CD4-positive, alpha-beta T cell treated with Interleukin-4 for 1 hour (primary cell): ENCODE results near the gene MAPK8IP1.

ENCODE experiments used
- DNase-seq, 2 donors: peaks; one replicate each; pipeline ENCODE4 v3.0.0-alpha.2; 2020 to 2022

The MAPK8IP1 gene

GRCh38 chr11:45860764-45861510 is 24.5 kb upstream of the MAPK8IP1 start:
- no peak for DNase-seq

GRCh38 chr11:45864041-45864440 is 21.4 kb upstream of the MAPK8IP1 start:
- DNase-seq, result no peak

- no peak for DNase-seq
Observed at GRCh38 chr11:45869551-45869950, 15.9 kb upstream of the MAPK8IP1 start.

DNA sequence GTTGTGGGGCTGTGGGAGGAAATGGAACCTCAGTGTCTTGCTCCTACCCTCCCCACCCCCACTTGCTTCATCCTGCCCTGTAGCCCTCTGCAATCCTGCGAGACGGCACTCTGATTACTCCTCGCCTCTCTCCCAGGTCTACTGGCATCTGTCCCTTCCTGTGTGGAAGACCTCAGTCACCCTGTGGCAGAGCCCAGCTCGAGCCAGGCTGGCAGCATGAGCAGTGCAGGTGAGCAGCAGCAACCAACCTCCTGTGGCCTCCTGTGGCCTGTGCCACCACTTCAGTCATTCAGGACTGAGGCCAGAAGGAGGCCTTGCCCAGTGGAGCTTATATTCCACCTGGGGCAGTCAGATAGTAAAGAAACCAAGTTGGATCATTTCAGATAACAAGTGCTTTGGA is 14.7 kb upstream of the MAPK8IP1 start:
- DNase-seq, result no peak

DNA sequence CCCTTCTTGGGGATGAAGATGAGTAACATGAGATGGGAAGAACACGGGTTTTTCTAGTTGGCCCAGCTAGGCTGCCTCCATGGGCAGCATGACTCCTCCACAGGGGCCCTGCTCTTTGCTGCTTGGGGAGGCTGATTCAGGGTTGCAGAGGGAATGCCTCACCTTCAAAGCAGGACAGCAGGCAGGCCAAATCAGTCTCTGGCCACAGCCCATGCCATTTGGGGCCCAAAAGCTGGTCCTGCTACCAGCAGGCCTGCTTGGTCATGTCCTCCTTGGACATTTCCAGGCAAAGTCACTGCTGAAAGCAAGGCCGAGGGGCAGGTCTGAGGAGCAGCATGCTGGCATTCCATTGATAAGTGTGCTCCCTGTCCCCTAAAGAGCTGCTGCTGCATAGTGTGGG is 13.8 kb upstream of the MAPK8IP1 start:
- no peak for DNase-seq

- DNase-seq, result peak; percentile 37 to 40
Observed at GRCh38 chr11:45872651-45873356, 12.6 kb upstream of the MAPK8IP1 start.

DNA sequence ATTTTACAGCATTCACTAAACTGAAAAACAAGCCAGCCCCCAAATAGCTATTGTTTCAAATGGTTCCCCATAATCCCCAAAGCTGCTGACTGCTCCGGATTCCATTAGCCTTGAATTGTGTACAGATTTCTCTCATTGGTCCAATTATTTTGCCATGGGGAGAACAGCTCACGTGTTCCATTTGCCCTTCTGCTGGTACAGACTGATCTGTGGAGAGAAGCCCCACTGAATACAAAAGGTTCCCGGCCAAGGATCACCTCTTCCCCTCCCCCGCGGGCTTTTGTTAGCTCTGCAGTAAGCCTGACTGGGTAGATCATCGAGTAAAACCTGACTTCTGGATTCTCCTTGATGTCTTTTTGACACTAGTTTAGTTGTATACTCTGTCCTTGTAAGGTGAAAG is 9.1 kb upstream of the MAPK8IP1 start:
- no peak for DNase-seq

GRCh38 chr11:45877221-45877620 is 8.2 kb upstream of the MAPK8IP1 start:
- no peak for DNase-seq

GRCh38 chr11:45877845-45878244 is 7.6 kb upstream of the MAPK8IP1 start:
- no peak for DNase-seq

DNA sequence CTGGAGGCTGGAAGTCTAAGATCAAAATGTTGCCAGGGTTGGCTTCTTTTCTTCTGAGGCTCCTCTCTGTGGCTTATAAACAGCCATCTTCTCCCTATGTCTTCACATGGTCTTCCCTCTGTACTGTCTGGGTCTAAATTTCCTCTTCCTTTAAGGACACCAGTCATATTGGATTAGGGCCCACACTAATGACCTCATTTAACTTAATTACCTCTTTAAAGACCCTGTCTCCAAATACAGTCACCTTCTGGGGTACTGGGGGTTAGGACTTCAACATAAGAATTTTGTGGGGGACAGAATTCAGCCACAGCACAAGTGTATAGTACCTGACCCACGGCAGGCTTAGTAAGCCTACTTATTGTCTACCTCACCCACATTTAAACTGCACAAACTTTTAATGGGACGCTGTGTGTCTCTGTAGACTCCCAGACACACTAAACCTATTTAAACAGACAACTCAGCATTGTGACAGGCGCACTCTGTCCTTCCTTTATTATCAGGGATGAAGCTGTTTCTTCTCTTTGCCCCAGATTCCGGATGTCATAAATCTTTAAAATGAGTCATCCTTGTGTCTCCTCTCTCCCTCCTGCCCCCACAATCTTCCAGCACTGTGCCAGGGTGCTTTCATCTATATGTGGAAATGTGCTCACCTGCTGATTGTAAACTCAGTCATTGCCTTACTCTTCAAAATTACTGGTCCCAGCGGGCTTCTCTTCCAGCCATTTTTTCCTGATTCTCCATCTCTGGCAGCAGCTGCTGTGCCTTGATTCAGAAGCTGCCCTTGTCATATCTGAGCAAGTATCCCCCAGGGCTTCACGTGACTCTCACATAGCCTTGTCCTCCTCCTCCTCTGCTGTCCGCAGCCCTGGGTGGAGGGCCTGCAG is 5.4 kb upstream of the MAPK8IP1 start:
- no peak for DNase-seq

- no peak for DNase-seq
Observed at GRCh38 chr11:45880772-45881570, 4.5 kb upstream of the MAPK8IP1 start.

- no peak for DNase-seq
Observed at GRCh38 chr11:45881708-45882368, 3.6 kb upstream of the MAPK8IP1 start.

- no peak for DNase-seq
Observed at GRCh38 chr11:45884596-45885185, 760 bp upstream of the MAPK8IP1 start.

- no peak for DNase-seq
Observed at GRCh38 chr11:45885921-45886721, 670 bp downstream of the MAPK8IP1 start.

DNA sequence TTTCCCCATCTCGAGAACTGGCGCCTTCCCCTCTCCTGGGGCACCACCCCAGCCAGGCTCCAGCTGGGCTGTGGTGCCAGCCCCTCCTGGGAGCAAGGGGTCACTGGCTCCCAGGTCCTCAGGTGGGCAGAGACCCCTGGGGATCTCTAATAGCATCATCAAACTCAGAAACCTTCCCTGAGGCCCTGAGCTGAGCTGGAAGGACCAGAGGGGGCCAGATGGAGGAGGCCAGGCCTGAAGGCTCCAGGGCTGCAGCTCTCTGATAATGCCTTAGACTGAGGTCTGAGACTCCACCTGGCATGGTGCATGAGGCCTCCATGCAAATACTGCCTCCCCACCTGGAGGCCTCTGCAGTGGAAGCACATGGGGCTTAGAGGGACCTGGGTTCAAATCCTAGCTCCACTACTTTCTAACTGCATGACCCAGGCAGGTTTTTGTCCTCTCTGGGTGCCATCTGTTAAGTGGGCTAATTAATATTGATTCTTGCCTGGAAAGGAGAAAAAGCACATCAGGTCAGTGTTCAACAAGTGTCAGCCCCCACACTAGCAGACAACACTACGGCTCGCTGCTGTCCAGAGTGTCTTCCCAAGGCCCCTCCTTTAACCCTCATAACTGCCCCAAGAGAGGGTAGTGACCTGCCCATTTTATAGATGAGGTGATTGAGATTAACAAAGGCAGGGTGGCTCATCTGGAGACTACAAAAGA is 1.5 kb downstream of the MAPK8IP1 start:
- no peak for DNase-seq

GRCh38 chr11:45887587-45887986 is 2.1 kb downstream of the MAPK8IP1 start:
- no peak for DNase-seq

DNA sequence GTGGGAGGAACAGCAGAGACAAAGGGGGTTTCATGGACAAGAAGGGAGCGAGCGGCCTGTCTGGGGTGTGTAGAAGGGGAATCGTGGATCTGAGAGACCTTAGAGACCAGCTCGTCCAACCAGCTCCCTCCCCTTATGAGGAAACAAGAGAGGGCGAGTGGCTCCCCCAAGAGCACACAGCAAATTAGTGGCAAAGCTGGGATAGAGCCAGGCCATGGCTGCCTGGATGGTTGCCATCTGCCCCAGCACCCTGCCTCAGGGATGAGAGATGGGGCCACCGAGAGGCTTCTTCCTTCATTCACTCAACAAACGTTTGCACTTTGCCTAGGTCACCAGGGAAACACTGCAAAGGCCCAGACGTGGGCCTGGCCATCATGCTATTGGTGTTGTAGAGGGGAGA is 4.1 kb downstream of the MAPK8IP1 start:
- DNase-seq, result no peak

DNA sequence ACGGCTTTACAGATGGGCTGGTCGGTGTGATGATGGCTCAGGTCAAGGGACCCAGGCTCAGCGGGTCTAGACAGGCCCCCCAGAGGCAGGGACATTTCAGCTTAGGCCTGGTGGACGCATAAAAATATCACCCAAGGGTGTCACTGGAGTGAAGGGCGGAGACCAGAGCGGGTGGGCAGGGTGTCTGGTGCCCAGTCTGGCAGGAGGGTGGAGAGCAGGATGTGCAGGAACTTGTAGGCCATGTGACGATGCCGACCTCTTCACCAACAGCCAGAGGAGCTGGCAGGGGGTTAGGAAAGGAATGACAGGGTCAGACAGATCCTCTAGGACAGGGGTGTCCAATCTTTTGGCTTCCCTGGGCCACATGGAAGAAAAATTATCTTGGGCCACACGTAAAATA is 4.5 kb downstream of the MAPK8IP1 start:
- DNase-seq, result no peak

DNA sequence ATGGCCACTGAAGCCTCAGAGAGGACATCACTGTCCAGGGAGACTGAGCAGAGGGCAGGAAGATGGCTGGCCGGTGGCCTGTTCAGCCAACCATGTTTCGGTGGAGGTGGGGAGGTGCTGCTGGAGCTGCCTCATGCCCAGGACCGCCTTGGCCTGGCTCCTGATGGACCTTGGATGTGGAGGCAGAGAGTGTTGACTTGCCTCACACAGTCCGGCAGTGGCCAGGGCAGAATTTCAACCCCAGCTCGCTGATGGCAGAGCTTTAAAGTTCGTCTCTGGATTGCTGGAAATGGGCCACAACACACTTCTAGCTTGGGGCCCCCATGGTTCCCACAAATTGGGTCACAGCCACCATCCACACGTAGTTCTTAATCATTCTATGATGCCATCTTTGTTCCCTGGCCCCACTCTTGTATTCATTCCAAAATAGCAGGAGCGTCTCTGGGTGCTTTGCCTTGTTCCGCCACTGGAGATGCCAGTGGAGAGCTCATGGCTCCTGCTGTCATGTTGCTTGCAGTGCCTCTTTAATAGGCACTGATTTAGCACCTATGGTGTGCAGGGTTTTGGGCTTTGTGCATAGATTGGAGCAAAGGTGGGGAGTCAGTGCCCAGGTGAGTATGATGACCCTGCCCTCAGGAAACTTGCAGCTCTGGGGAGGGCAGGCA is 5.6 kb downstream of the MAPK8IP1 start:
- DNase-seq, result no peak

DNA sequence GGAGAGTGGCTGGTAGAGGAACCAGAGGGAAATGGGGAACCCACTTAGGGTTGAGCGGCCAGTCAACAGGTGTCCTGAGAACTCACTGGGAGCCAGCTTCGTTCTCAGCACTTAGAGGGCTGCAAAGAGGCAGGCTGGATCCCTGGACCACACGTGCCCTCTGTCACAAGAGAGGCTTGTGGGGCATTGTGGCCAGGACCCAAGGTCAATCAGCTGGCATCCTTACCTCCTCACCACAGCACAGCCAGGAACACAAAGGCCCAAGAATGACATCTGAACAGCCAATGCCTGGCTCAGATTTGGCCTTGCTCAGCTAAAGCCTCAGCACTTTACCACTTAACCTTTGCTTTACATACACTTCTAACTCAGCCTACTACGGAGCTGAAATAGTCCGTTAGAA is 7.4 kb downstream of the MAPK8IP1 start:
- DNase-seq, result no peak
